CD14-positive monocyte (primary cell): ENCODE data around the gene AHI1. TPM values are rescaled to one million over a fixed set of nuclear protein-coding genes. Genes with fewer than 3 reads are reported as not detected.

Source experiments
- DNase-seq, 3 donors: peaks; one replicate each; pipeline ENCODE4 v3.0.0-alpha.2; 2011 to 2022
- H2AFZ ChIP-seq: 2 replicates; pipeline ENCODE4 v1.6.0; 2012; ENCODE audit warnings: mild to moderate bottlenecking, low read depth, low read length, inconsistent platforms; ENCODE audit not compliant: insufficient read depth, poor library complexity, severe bottlenecking
- H3K27ac ChIP-seq, 2 donors: 1 replicate in 1 of 2; 2 replicates in 1 of 2; pipeline ENCODE4 v1.5.1; 2012 to 2013; ENCODE audit warnings: low read length in 2 of 2, control low read depth in 1 of 2, inconsistent platforms in 1 of 2, low read depth in 1 of 2, mild to moderate bottlenecking in 1 of 2
- H3K27me3 ChIP-seq, 2 donors: one replicate each; pipeline versions ENCODE4 v1.6.0 to v1.6.1; 2011 to 2013; ENCODE audit warnings: low read length in 2 of 2; ENCODE audit not compliant: control insufficient read depth in 2 of 2, insufficient read depth in 2 of 2
- H3K36me3 ChIP-seq, 2 donors: replicated peaks in 1 of 2; 1 replicate in 1 of 2; 2 replicates in 1 of 2; pipeline versions ENCODE4 v1.5.1 to v1.6.1; 2012 to 2013; ENCODE audit warnings: low read length in 2 of 2, control low read depth in 1 of 2, inconsistent platforms in 1 of 2, mild to moderate bottlenecking in 1 of 2; ENCODE audit not compliant: insufficient read depth in 2 of 2, control insufficient read depth in 1 of 2
- H3K4me1 ChIP-seq, 2 donors: 1 replicate in 1 of 2; 2 replicates in 1 of 2; pipeline versions ENCODE4 v1.5.1 to v1.6.1; 2012 to 2013; ENCODE audit warnings: low read length in 2 of 2, control low read depth in 1 of 2, inconsistent platforms in 1 of 2, mild to moderate bottlenecking in 1 of 2, moderate library complexity in 1 of 2; ENCODE audit not compliant: insufficient read depth in 2 of 2, control insufficient read depth in 1 of 2
- H3K4me2 ChIP-seq: replicated peaks from 2 replicates; pipeline ENCODE3; 2012; ENCODE audit warnings: low read length, moderate library complexity, mild to moderate bottlenecking; ENCODE audit not compliant: poor library complexity, severe bottlenecking; ENCODE audit errors: extremely low read depth
- H3K4me3 ChIP-seq, 3 experiments: fragments of 200-600 bp in 1 of 3; sonication (generic) in 1 of 3; replicated peaks in 1 of 3; 1 replicate in 2 of 3; 2 replicates in 1 of 3; pipeline ENCODE4 v1.5.1; 2011 to 2013; ENCODE audit warnings: low read length in 3 of 3, mild to moderate bottlenecking in 3 of 3, control low read depth in 2 of 3, low read depth in 2 of 3, inconsistent platforms in 1 of 3, moderate library complexity in 1 of 3
- H3K79me2 ChIP-seq: 2 replicates; pipeline ENCODE4 v1.6.0; 2012; ENCODE audit warnings: mild to moderate bottlenecking, control low read depth, inconsistent platforms, low read length, moderate library complexity; ENCODE audit not compliant: insufficient read depth
- H3K9ac ChIP-seq: 2 replicates; pipeline ENCODE4 v1.6.0; 2017; ENCODE audit warnings: low read length, mild to moderate bottlenecking; ENCODE audit not compliant: insufficient read depth, poor library complexity, severe bottlenecking
- H3K9me3 ChIP-seq, 2 donors: replicated peaks in 1 of 2; 1 replicate in 1 of 2; 2 replicates in 1 of 2; pipeline versions ENCODE4 v1.5.1 to v1.6.1; 2012 to 2013; ENCODE audit warnings: low read length in 2 of 2, control low read depth in 1 of 2; ENCODE audit not compliant: control insufficient read depth in 1 of 2, insufficient read depth in 1 of 2
- H4K20me1 ChIP-seq: 2 replicates; pipeline ENCODE4 v1.6.0; 2012; ENCODE audit warnings: mild to moderate bottlenecking, low read length, control low read depth, moderate library complexity; ENCODE audit not compliant: insufficient read depth
- H3K27ac Mint-ChIP-seq, 7 donors: one replicate each; pipeline ENCODE4 v1.8.0; 2020; ENCODE audit warnings: mild to moderate bottlenecking in 7 of 7, mixed read lengths in 7 of 7, moderate library complexity in 6 of 7, inconsistent platforms in 2 of 7
- H3K27me3 Mint-ChIP-seq, 3 donors: one replicate each; pipeline ENCODE4 v1.8.0; 2021 to 2022; ENCODE audit warnings: low read depth in 3 of 3, mild to moderate bottlenecking in 3 of 3, mixed read lengths in 3 of 3, moderate library complexity in 3 of 3, inconsistent platforms in 1 of 3
- H3K36me3 Mint-ChIP-seq, 2 donors: one replicate each; pipeline ENCODE4 v1.8.0; 2020; ENCODE audit warnings: mixed read lengths in 2 of 2, inconsistent platforms in 1 of 2, mild to moderate bottlenecking in 1 of 2
- H3K4me1 Mint-ChIP-seq: one replicate; pipeline ENCODE4 v1.8.0; 2020; ENCODE audit warnings: mild to moderate bottlenecking, mixed read lengths
- H3K4me3 Mint-ChIP-seq, 2 donors: one replicate each; pipeline ENCODE4 v1.8.0; 2020; ENCODE audit warnings: mild to moderate bottlenecking in 2 of 2, mixed read lengths in 2 of 2, moderate library complexity in 1 of 2
- H3K9me3 Mint-ChIP-seq, 7 donors: one replicate each; pipeline ENCODE4 v1.8.0; 2020 to 2022; ENCODE audit warnings: mixed read lengths in 7 of 7, mild to moderate bottlenecking in 6 of 7, moderate library complexity in 6 of 7, inconsistent platforms in 2 of 7
- CTCF ChIP-seq: fragments of 200-600 bp; IDR thresholded peaks from one replicate; pipeline ENCODE4 v1.8.0; 2022; ENCODE audit warnings: antibody characterized with exemption, mild to moderate bottlenecking
- WGBS: methylation state at CpG from one replicate; pipeline ENCODE4 v1.1.5; 2013; ENCODE audit warnings: missing lambda C conversion rate; ENCODE audit not compliant: insufficient coverage; 5-methylcytosine and 5-hydroxymethylcytosine counted together
- intact Hi-C, 2 donors: fragments of 100-400 bp; cut with micrococcal nuclease; formaldehyde crosslinking; loops; one replicate each; pipeline versions ENCODE4 v1.15.0 to v1.15.1; 2023
- polyA plus RNA-seq, 3 donors: library from polyadenylated mRNA; depleted of rRNA in 1 of 3; unstranded in 2 of 3; stranded (reverse) in 1 of 3; fragments of 300-500 nt in 2 of 3; fragments of >200 nt in 1 of 3; fragmentation: Illumina TruSeq in 2 of 3; gene quantifications; 1 replicate in 2 of 3; 2 replicates in 1 of 3; pipeline ENCODE4 v1.2.3, GENCODE V29; 2012 to 2021

Gene AHI1
- polyA plus RNA-seq, 3 donors: 0.91 to 2.8 (median 1.4) TPM

DNA sequence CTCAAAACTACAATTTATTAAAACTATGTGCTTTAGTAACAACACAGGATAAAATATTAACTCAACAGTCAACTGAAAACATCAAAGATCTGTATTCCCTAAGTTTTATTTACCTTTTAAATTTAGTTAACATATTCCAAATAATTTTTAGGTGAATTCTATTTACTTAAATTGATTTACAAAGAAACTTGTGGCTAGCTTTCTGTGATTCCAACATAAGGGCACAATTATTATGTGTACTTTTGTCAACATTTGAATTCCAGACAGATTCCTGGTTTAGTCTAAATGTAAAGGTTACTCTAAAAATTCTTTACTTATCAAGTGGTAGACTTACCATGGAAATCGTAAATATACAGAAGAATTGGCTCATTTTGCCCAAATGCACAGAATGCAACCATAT is 70.7 kb downstream of the AHI1 start:
- no peaks in the 10 kb centered on the region for H3K79me2 ChIP-seq
- H3K36me3 ChIP-seq: no peaks in the 10 kb centered on the region
- H3K4me1 Mint-ChIP-seq: peaks cover 16% of the 10 kb centered on the region
- H3K9ac ChIP-seq: no peak overlapping the region
- no peak overlapping the region for H3K4me3 Mint-ChIP-seq
- H3K27ac Mint-ChIP-seq: no peak overlapping the region
- intact Hi-C loops: loop anchor here in 1 of 2 donors (10.0 kb wide), 1 partner anchor 282 kb away; no protein-coding TSS in a partner anchor
- TF ChIP-seq CTCF: no peak
- H3K9me3 ChIP-seq: no peaks in the 10 kb centered on the region
- no peak overlapping the region for H2AFZ ChIP-seq
- no peaks in the 10 kb centered on the region for H4K20me1 ChIP-seq
- H3K9me3 Mint-ChIP-seq: no peaks in the 10 kb centered on the region
- no peaks in the 10 kb centered on the region for H3K27me3 ChIP-seq
- no peak for DNase-seq
- H3K36me3 Mint-ChIP-seq: no peaks in the 10 kb centered on the region
- WGBS: no CpG with 5 or more reads among the region's 1 CpG
- no peaks in the 10 kb centered on the region for H3K27me3 Mint-ChIP-seq
- H3K27ac ChIP-seq: no peak overlapping the region
- no peak overlapping the region for H3K4me3 ChIP-seq
- H3K4me2 ChIP-seq: no peak overlapping the region
- peaks cover 12 to 27% of the 10 kb centered on the region in 2 donors for H3K4me1 ChIP-seq

DNA sequence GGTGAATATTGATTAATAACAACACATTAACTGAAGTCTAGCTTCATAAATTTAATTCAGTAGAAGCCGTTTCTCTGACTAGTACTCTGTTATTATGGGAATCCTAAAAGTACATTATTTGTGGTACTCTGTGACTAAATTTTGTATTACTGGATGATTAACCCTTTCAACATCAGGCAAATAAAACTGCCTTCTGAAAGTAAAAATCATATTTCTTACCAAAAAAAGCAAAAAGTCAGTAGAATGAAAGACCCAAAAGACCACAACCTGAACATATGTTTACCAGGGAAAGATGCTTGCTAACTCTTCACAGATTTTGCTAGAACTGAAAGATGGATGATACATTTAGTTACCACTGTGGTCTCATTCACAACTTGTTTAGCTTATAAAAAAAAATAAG is 73.2 kb downstream of the AHI1 start:
- Mint-ChIP-seq H3K27me3 (no peaks in the 10 kb centered on the region), H3K9me3 (no peaks in the 10 kb centered on the region), H3K4me3 (no peak overlapping the region), H3K4me1 (peaks cover 16% of the 10 kb centered on the region), H3K36me3 (no peaks in the 10 kb centered on the region), H3K27ac (no peak overlapping the region)
- no CpG with 5 or more reads among the region's 1 CpG for WGBS
- no peak for TF ChIP-seq CTCF
- DNase-seq: no peak
- Histone ChIP-seq H2AFZ (no peak overlapping the region), H3K27ac (peak overlapping the region in 1 of 2 donors; percentile 33), H3K9ac (no peak overlapping the region), H3K27me3 (no peaks in the 10 kb centered on the region), H3K9me3 (no peaks in the 10 kb centered on the region), H3K4me2 (peak overlapping the region; percentile 29), H3K79me2 (no peaks in the 10 kb centered on the region), H3K4me3 (peak overlapping the region in 1 of 3 experiments; percentile 23), H3K36me3 (no peaks in the 10 kb centered on the region), H3K4me1 (peaks cover 12 to 27% of the 10 kb centered on the region in 2 donors), H4K20me1 (no peaks in the 10 kb centered on the region)
- intact Hi-C loops: loop anchor here in 1 of 2 donors (10.0 kb wide), 1 partner anchor 280 kb away; no protein-coding TSS in a partner anchor
